ENCODE measurements around the gene NUDCD3.

Gene NUDCD3

DNA sequence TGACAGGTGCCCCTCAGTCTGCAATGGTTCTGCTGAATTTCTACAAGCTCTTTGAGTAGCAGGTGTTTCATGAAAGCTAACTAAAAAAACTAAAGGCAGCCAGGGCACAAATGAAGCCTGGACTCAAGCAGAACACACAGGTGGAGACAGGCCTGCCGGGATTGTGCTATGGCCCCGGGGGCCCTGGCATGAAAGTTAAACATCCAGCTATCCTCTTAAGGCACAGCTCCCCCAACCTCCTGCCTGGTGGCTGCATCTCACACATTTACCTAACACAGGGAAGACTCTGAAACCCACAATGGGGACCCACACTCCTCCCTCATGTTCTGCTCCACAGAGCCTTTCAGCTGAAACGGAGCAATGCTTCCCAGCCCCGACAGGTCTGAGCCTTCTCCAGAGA, 88.8 kb downstream of the NUDCD3 start:
- H3K36me3 ChIP-seq (ENCODE audit: control insufficient read depth, insufficient read depth, low read length) = peaks cover 10% of the 10 kb centered on the region
- H3K4me3 ChIP-seq (ENCODE audit: low read length) = no peak overlapping the region
- peaks cover 9% of the 10 kb centered on the region for H3K4me1 ChIP-seq (ENCODE audit: control insufficient read depth, insufficient read depth, low read length)
- H3K9ac ChIP-seq (ENCODE audit: low read length) = no peak overlapping the region
- H3K9me3 ChIP-seq (ENCODE audit: control insufficient read depth, low read length) = no peaks in the 10 kb centered on the region
- no peaks in the 10 kb centered on the region for H3K27me3 ChIP-seq (ENCODE audit: control insufficient read depth, insufficient read depth, low read length)

DNA sequence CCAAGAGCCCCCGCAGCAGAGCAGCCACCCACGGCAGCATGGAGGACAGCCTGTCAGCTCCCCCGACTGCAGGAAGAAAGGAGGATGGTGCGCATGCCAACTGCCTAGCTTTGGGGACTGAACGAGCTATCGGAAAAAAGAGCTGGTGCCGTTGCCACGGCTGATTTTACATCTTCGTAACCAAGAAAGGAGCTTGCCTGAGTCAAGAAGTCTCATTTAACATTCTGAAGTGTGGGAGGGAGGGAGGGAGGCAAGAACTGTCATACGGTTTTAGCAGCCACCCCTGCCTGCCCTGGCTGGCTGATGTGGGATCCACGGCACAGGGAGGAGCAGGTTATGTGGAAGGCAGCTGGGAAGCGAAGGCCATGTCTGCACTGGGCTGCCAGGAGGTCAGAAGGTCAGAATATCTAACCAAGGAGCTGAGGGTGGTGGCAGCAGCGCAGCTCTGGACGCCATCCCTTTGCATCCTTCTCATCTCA, 90.4 kb downstream of the NUDCD3 start:
- Histone ChIP-seq H3K4me3 (ENCODE audit: low read length) (no peak overlapping the region), H3K27me3 (ENCODE audit: control insufficient read depth, insufficient read depth, low read length) (no peaks in the 10 kb centered on the region), H3K36me3 (ENCODE audit: control insufficient read depth, insufficient read depth, low read length) (peaks cover 10% of the 10 kb centered on the region), H3K9ac (ENCODE audit: low read length) (no peak overlapping the region), H3K4me1 (ENCODE audit: control insufficient read depth, insufficient read depth, low read length) (peaks cover 9% of the 10 kb centered on the region), H3K9me3 (ENCODE audit: control insufficient read depth, low read length) (no peaks in the 10 kb centered on the region)

DNA sequence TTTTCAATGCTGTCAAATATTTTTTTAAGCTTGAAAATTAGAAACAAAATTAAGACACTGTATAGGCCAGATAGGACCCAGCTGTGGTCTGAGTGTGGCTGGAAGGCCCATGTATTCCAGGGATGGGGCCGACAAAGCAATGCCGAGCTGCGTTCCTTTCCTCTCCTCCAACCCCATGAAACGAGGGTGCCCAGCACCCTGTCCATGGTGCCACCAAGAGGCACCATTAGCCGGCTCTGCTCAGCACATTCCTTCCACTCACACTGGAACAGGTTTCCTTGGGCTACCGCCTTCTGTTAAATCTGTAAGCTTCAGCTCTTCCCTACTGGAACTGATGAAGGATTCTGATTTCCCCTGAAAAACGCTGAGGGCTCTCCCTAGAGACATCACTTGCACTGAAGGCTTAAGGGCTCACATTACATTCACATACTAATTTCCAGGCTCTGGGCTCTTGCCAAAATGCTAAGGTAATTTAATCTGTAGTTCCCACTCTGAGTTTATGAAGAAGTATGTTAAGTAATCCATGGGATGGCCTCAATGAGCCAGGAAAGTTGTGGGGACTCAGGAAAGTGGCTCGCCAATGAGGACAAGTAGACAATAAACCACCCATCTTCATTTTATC, 91.4 kb downstream of the NUDCD3 start:
- no peak overlapping the region for H3K9ac ChIP-seq (ENCODE audit: low read length)
- H3K4me1 ChIP-seq (ENCODE audit: control insufficient read depth, insufficient read depth, low read length) = peaks cover 9% of the 10 kb centered on the region
- no peaks in the 10 kb centered on the region for H3K27me3 ChIP-seq (ENCODE audit: control insufficient read depth, insufficient read depth, low read length)
- no peak overlapping the region for H3K4me3 ChIP-seq (ENCODE audit: low read length)
- peaks cover 10% of the 10 kb centered on the region for H3K36me3 ChIP-seq (ENCODE audit: control insufficient read depth, insufficient read depth, low read length)
- H3K9me3 ChIP-seq (ENCODE audit: control insufficient read depth, low read length) = no peaks in the 10 kb centered on the region

DNA sequence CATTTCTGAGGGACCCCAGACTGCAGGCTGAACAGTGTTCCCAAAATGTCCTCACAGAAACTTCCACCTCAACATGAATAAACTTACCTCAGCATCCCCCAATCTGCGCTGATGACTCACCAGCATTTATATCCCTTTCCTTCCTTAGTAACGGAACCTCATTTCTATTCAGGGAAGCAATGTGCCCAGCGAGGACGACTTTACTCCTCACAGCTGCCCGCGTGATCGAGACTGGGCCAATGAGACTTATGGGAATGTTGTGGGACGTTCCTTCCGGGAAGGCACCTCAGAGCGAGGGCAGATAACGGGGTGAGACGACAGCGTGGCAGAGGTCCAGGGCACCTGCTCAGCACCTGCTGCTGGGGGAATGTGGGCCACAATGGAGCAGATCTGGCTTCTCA, 91.9 kb downstream of the NUDCD3 start:
- Histone ChIP-seq H3K4me1 (ENCODE audit: control insufficient read depth, insufficient read depth, low read length) (peaks cover 9% of the 10 kb centered on the region), H3K9ac (ENCODE audit: low read length) (no peak overlapping the region), H3K9me3 (ENCODE audit: control insufficient read depth, low read length) (no peaks in the 10 kb centered on the region), H3K27me3 (ENCODE audit: control insufficient read depth, insufficient read depth, low read length) (no peaks in the 10 kb centered on the region), H3K36me3 (ENCODE audit: control insufficient read depth, insufficient read depth, low read length) (peaks cover 10% of the 10 kb centered on the region), H3K4me3 (ENCODE audit: low read length) (no peak overlapping the region)

DNA sequence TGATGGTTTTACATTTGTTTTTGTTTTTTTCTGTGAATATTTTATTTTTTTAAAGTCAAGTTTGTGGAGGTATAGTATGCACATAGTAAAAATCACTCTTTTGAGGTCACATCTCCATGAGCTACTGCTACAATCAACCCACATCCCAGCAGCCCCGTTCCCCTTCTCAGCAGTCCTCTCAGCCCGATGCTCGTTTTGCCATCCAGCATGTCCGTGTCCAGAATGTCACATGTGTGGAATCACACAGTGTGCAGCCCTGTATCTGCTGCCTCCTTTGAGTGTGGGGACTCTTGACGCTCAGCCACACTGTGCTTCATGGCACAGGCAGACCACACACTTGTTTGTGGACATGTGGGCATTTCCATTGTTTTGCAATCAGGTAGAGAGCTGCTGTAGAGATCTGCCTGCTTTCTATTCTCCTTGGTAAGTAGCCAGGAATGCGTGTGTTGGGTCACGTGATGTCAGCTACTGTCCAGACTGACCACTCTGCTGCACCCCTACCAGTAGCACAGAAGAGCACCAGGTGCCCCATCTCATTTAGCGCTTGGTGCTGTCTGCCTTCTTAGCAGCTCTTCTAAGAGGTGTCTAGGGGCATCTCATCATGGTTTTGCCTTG, 93.4 kb downstream of the NUDCD3 start:
- Histone ChIP-seq H3K9me3 (ENCODE audit: control insufficient read depth, low read length) (no peaks in the 10 kb centered on the region), H3K4me3 (ENCODE audit: low read length) (no peak overlapping the region), H3K27me3 (ENCODE audit: control insufficient read depth, insufficient read depth, low read length) (no peaks in the 10 kb centered on the region), H3K36me3 (ENCODE audit: control insufficient read depth, insufficient read depth, low read length) (peaks cover 4% of the 10 kb centered on the region), H3K9ac (ENCODE audit: low read length) (no peak overlapping the region), H3K4me1 (ENCODE audit: control insufficient read depth, insufficient read depth, low read length) (peaks cover 9% of the 10 kb centered on the region)

DNA sequence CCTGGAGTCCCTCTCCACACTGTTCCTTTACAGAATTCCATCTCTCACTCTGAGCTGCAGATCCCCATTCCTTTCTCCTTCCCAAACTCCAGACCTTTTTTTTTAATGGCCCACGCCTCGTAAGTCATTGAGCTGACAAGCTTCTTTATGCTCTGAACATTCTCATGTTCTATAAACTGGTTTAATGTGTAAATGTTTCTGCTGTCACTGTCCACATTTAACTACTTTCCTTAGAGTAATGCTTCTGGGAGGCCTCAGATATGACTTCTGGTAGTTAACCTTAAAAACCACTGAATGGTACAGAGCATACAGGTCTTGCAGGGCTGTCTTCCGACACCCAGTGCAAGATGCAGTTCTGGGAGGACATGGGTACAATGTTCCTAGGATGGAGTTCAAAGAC, 94.0 kb downstream of the NUDCD3 start:
- H3K9me3 ChIP-seq (ENCODE audit: control insufficient read depth, low read length) = no peaks in the 10 kb centered on the region
- H3K4me1 ChIP-seq (ENCODE audit: control insufficient read depth, insufficient read depth, low read length) = peaks cover 9% of the 10 kb centered on the region
- no peak overlapping the region for H3K4me3 ChIP-seq (ENCODE audit: low read length)
- H3K9ac ChIP-seq (ENCODE audit: low read length) = no peak overlapping the region
- H3K36me3 ChIP-seq (ENCODE audit: control insufficient read depth, insufficient read depth, low read length) = peaks cover 6% of the 10 kb centered on the region
- no peaks in the 10 kb centered on the region for H3K27me3 ChIP-seq (ENCODE audit: control insufficient read depth, insufficient read depth, low read length)

DNA sequence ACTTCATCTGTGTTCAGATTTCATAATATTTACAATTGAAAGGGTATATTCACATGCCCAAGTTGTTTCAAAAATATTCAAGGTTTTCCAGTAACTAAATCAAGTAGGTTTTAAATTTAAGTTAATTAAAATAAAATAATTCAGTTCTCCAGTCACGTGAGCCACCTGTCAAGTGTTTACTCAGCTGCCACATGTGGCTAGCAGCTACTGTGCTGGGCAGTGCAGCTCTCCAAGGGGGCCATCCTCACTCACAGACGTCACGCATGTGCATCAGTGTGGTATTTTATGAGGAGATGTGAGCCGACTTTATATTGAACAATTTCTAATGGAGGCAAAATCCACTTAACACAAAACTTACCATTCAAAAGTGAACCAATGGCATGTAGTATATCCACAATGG, 95.4 kb downstream of the NUDCD3 start:
- Histone ChIP-seq H3K4me1 (ENCODE audit: control insufficient read depth, insufficient read depth, low read length) (no peaks in the 10 kb centered on the region), H3K9ac (ENCODE audit: low read length) (no peak overlapping the region), H3K36me3 (ENCODE audit: control insufficient read depth, insufficient read depth, low read length) (peaks cover 13% of the 10 kb centered on the region), H3K9me3 (ENCODE audit: control insufficient read depth, low read length) (no peaks in the 10 kb centered on the region), H3K4me3 (ENCODE audit: low read length) (no peak overlapping the region), H3K27me3 (ENCODE audit: control insufficient read depth, insufficient read depth, low read length) (no peaks in the 10 kb centered on the region)

DNA sequence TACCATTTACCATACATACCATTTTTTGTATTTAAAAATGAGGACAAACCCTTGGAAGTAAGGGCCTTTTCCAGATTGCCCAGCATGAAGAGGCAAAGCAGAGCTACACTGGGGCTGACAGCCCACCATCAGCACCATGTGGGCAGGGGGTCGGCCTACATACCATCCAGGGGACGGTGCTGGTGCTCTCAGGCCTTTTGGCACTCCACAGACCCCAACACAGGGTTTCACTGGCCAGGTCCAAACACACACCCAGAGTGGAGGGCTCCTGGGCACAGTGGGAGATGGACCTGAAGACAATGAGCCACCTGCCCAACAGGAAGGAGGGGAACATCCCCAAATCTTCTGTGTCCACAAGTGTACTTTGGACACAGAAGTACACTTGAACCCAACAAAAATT, 95.8 kb downstream of the NUDCD3 start:
- Histone ChIP-seq H3K36me3 (ENCODE audit: control insufficient read depth, insufficient read depth, low read length) (peaks cover 13% of the 10 kb centered on the region), H3K4me3 (ENCODE audit: low read length) (no peak overlapping the region), H3K27me3 (ENCODE audit: control insufficient read depth, insufficient read depth, low read length) (no peaks in the 10 kb centered on the region), H3K9me3 (ENCODE audit: control insufficient read depth, low read length) (no peaks in the 10 kb centered on the region), H3K9ac (ENCODE audit: low read length) (no peak overlapping the region), H3K4me1 (ENCODE audit: control insufficient read depth, insufficient read depth, low read length) (no peaks in the 10 kb centered on the region)

DNA sequence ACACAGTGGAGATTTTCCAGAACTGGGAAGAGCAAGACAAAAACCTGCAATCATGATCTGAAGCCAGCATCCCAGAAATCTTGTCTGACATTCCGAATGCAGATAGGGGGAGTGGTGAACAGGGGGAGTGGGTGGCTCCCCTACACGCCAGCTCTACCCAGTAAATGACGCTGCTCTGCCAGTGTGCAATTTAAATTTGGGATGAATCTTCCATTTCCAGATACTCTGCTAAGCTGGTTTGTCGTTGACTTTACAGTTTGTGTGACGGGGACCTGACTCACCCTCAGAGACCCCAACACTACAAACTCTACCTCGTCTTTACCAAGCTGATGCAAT, 96.4 kb downstream of the NUDCD3 start:
- Histone ChIP-seq H3K4me1 (ENCODE audit: control insufficient read depth, insufficient read depth, low read length) (no peaks in the 10 kb centered on the region), H3K9ac (ENCODE audit: low read length) (no peak overlapping the region), H3K9me3 (ENCODE audit: control insufficient read depth, low read length) (no peaks in the 10 kb centered on the region), H3K27me3 (ENCODE audit: control insufficient read depth, insufficient read depth, low read length) (no peaks in the 10 kb centered on the region), H3K4me3 (ENCODE audit: low read length) (no peak overlapping the region), H3K36me3 (ENCODE audit: control insufficient read depth, insufficient read depth, low read length) (peaks cover 13% of the 10 kb centered on the region)

DNA sequence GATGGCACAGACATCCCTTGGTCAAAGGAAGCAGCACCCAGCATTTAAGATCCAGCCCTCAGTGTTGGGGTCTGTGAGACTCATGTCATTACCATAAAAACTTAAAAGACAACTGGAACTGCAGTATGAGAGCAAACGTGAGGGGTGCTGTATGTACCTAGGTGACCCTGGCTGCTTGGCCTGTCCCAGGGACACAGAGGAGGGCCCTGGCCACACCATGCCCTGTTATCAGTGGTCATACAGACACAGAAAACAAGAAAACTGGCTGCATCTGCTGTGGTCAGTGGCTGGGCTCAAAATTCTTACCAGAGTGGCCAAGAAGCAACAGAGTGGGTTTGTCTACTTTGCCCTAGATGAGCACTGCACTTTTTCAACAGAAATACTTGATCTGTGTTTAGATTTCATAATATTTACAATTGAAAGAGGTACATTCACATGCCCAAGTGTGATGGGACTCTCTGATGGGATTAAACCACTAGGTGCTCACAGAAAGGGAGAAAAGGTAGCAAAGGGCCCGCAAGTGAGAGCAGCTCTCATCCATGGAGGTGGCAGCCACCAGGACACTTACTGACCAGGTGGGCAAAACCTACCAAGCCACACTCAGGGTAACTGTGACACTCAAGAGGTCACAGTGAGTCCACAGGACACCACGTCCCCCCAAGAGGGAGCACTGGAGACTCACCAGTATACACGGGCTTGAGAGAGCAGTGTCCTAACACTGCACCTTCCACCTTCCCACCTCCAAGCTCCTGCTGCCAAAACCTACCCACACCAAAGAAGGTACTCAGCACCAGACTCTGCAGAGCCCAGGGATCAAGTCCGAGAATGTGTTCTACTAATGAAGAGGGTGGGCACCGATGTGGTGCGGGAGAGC, 97.0 kb downstream of the NUDCD3 start:
- Histone ChIP-seq H3K9me3 (ENCODE audit: control insufficient read depth, low read length) (no peaks in the 10 kb centered on the region), H3K27me3 (ENCODE audit: control insufficient read depth, insufficient read depth, low read length) (no peaks in the 10 kb centered on the region), H3K9ac (ENCODE audit: low read length) (no peak overlapping the region), H3K4me1 (ENCODE audit: control insufficient read depth, insufficient read depth, low read length) (no peaks in the 10 kb centered on the region), H3K36me3 (ENCODE audit: control insufficient read depth, insufficient read depth, low read length) (peaks cover 13% of the 10 kb centered on the region), H3K4me3 (ENCODE audit: low read length) (no peak overlapping the region)

DNA sequence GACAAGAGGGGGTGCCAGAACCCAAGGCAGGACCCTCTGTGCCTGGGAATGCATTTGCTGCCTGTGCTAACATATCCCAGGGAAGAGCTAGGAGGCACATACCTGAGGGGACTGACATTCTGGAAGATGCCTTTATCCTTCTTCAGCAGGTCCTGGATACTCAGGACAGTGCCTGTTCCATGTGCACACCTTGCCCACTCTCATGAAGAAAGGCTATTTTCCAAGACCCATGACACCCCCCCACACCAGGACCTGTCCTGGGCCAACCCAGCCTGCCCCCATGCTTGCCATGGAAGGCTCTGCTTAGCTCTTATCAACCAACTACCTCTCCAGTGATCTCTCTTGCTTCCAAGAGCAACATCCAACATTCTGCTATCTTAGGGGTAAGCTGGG, 97.8 kb downstream of the NUDCD3 start:
- H3K9me3 ChIP-seq (ENCODE audit: control insufficient read depth, low read length) = no peaks in the 10 kb centered on the region
- peaks cover 13% of the 10 kb centered on the region for H3K36me3 ChIP-seq (ENCODE audit: control insufficient read depth, insufficient read depth, low read length)
- no peaks in the 10 kb centered on the region for H3K27me3 ChIP-seq (ENCODE audit: control insufficient read depth, insufficient read depth, low read length)
- no peak overlapping the region for H3K4me3 ChIP-seq (ENCODE audit: low read length)
- no peak overlapping the region for H3K9ac ChIP-seq (ENCODE audit: low read length)
- no peaks in the 10 kb centered on the region for H3K4me1 ChIP-seq (ENCODE audit: control insufficient read depth, insufficient read depth, low read length)

Data from mucosa of stomach (tissue), 1 donor.